OCI-LY3 (cell line): ENCODE results near the gene FAM161B.
"Not testable (repeated sequence)": the region's sequence is repeated elsewhere in the genome, so short reads cannot be mapped to it uniquely, and the experiment has no call there.

Source experiments
- H2AFZ ChIP-seq: fragments of 200-600, 300-600 bp; shearing (Covaris generic); 2 replicates; pipeline ENCODE4 v1.6.0; 2014; ENCODE audit warnings: antibody characterized with exemption, low read depth, low read length
- H3K27ac ChIP-seq: fragments of 200-600, 300-600 bp; sonication (generic); 2 replicates; pipeline ENCODE4 v1.5.1; 2014; ENCODE audit warnings: mild to moderate bottlenecking, low read length, moderate library complexity, mixed read lengths
- H3K27me3 ChIP-seq: fragments of 200-600, 300-600 bp; sonication (generic); 2 replicates; pipeline ENCODE4 v1.6.1; 2014; ENCODE audit warnings: low read depth, low read length, mixed read lengths
- H3K36me3 ChIP-seq: fragments of 200-600, 300-600 bp; sonication (generic); replicated peaks from 2 replicates; pipeline ENCODE3; 2014; ENCODE audit warnings: low read depth, low read length, mixed read lengths
- H3K4me1 ChIP-seq: fragments of 300-600, 200-600 bp; sonication (generic); 2 replicates; pipeline ENCODE4 v1.6.1; 2014; ENCODE audit warnings: low read length, mixed read lengths
- H3K4me2 ChIP-seq: fragments of 200-600, 300-600 bp; sonication (generic); 2 replicates; pipeline ENCODE4 v1.6.1; 2014; ENCODE audit warnings: low read length, mixed read lengths
- H3K4me3 ChIP-seq: fragments of 300-600, 200-600 bp; sonication (generic); 2 replicates; pipeline ENCODE4 v1.5.1; 2014; ENCODE audit warnings: antibody characterized with exemption, mild to moderate bottlenecking, low read length, moderate library complexity
- H3K79me2 ChIP-seq: fragments of 300-600, 200-600 bp; shearing (Covaris generic); 2 replicates; pipeline ENCODE4 v1.6.1; 2014; ENCODE audit warnings: mild to moderate bottlenecking, low read length, mixed read lengths
- H3K9ac ChIP-seq: fragments of 300-600, 200-600 bp; shearing (Covaris generic); 2 replicates; pipeline ENCODE4 v1.6.0; 2014; ENCODE audit warnings: mild to moderate bottlenecking, low read length, moderate library complexity
- H3K9me3 ChIP-seq: fragments of 200-600, 300-600 bp; shearing (Covaris generic); 2 replicates; pipeline ENCODE4 v1.6.1; 2014; ENCODE audit warnings: low read length, mixed read lengths; ENCODE audit not compliant: insufficient read depth
- H4K20me1 ChIP-seq: fragments of 200-600, 300-600 bp; sonication (generic); 2 replicates; pipeline ENCODE4 v1.6.1; 2016; ENCODE audit warnings: low read length, mixed read lengths; ENCODE audit not compliant: insufficient read depth
- EZH2phosphoT487 ChIP-seq: fragments of 200-600 bp; shearing (Covaris generic); IDR thresholded peaks from 2 replicates; pipeline ENCODE4 v1.6.1; 2018; ENCODE audit warnings: antibody characterized with exemption, mixed run types, low read depth
- TF ChIP-seq, protein P1 (sequence below): fragments of 200-600, 300-600 bp; sonication (generic); IDR thresholded peaks from 2 replicates; pipeline ENCODE4 v1.5.1; 2014; ENCODE audit warnings: antibody characterized with exemption, low read length, low read depth

The FAM161B gene

DNA sequence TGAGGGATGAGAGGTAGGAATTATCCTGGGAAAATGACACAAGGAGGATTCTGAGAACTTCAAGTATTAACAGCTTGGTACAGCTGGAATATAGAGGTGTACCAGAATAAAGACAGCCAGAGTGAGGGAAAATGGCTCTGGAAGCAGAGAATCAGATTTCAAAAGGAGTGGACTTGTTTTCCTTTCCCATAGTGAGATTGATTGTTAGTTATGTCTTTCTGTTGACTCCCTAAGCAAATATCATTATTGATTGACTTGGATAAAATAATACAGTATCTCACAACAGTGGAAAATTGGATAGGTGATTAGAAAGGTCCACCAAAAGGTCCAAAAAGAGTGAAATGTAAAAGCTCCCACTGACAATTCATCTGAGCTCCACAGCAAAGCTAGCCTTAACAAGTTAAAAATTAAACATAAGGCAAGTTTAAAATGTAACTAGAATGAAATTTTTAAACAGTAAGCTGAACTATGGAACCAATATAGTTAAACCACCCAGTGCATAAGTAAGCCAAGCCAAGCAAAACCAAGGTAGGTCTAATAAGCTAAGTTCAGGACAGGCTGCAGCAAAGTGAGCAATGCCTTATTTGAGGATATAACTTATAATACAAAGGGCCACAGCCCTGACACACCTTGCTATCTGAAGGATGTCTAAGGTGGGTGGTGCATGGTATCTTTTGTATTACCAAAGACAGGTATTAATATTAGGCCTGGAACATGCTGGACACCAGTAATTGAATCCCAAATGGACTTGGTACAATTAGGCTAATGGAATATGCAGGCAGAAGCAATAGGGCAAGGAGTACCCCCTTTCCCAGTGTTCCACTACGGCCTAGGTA is 47.4 kb upstream of the FAM161B start:
- no peak overlapping the region for H3K27ac ChIP-seq
- TF ChIP-seq, protein P1, sequence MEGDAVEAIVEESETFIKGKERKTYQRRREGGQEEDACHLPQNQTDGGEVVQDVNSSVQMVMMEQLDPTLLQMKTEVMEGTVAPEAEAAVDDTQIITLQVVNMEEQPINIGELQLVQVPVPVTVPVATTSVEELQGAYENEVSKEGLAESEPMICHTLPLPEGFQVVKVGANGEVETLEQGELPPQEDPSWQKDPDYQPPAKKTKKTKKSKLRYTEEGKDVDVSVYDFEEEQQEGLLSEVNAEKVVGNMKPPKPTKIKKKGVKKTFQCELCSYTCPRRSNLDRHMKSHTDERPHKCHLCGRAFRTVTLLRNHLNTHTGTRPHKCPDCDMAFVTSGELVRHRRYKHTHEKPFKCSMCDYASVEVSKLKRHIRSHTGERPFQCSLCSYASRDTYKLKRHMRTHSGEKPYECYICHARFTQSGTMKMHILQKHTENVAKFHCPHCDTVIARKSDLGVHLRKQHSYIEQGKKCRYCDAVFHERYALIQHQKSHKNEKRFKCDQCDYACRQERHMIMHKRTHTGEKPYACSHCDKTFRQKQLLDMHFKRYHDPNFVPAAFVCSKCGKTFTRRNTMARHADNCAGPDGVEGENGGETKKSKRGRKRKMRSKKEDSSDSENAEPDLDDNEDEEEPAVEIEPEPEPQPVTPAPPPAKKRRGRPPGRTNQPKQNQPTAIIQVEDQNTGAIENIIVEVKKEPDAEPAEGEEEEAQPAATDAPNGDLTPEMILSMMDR, result no peak
- no peak for TF ChIP-seq EZH2phosphoT487

DNA sequence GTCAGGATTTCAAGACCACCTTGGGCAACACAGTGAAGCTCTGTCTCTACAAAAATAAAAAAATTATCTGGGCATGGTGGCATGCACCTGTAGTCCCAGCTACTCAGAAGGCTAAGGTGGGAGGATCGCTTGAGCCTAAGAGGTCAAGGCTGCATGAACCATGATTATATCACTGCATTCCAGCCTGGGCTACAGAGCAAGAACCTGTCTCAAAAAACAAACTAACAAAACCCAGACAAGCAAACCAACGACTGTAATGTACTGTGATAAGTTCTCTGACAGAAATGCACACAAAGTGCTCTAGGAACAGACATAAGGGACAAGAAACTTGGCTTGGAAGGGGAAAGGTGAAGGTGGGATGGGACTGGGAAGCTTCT is 46.8 kb upstream of the FAM161B start:
- no peaks in the 10 kb centered on the region for H3K79me2 ChIP-seq
- no peak overlapping the region for H3K4me2 ChIP-seq
- H3K36me3 ChIP-seq, result no peaks in the 10 kb centered on the region
- no peak overlapping the region for H3K27ac ChIP-seq
- no peaks in the 10 kb centered on the region for H4K20me1 ChIP-seq
- no peak for TF ChIP-seq EZH2phosphoT487
- TF ChIP-seq, protein P1, result no peak
- no peak overlapping the region for H2AFZ ChIP-seq
- H3K9ac ChIP-seq, result no peak overlapping the region
- H3K4me3 ChIP-seq, result no peak overlapping the region
- no peaks in the 10 kb centered on the region for H3K27me3 ChIP-seq
- H3K4me1 ChIP-seq, result no peaks in the 10 kb centered on the region
- H3K9me3 ChIP-seq, result no peaks in the 10 kb centered on the region

More for the DNA sequence above, 47.4 kb upstream of the FAM161B start:
- H3K9me3 ChIP-seq, result no peaks in the 10 kb centered on the region
- H3K4me2 ChIP-seq, result no peak overlapping the region
- no peaks in the 10 kb centered on the region for H3K36me3 ChIP-seq
- no peak overlapping the region for H3K4me3 ChIP-seq
- no peaks in the 10 kb centered on the region for H3K4me1 ChIP-seq
- H3K27me3 ChIP-seq, result no peaks in the 10 kb centered on the region
- no peaks in the 10 kb centered on the region for H3K79me2 ChIP-seq
- H4K20me1 ChIP-seq, result no peaks in the 10 kb centered on the region
- no peak overlapping the region for H3K9ac ChIP-seq
- H2AFZ ChIP-seq, result no peak overlapping the region

GRCh38 chr14:73995977-73996378 is 46.1 kb upstream of the FAM161B start:
- no peaks in the 10 kb centered on the region for H3K27me3 ChIP-seq
- no peaks in the 10 kb centered on the region for H3K4me1 ChIP-seq
- H3K4me2 ChIP-seq, result no peak overlapping the region
- no peak overlapping the region for H2AFZ ChIP-seq
- H3K36me3 ChIP-seq, result no peaks in the 10 kb centered on the region
- H3K79me2 ChIP-seq, result no peaks in the 10 kb centered on the region
- H4K20me1 ChIP-seq, result no peaks in the 10 kb centered on the region
- no peaks in the 10 kb centered on the region for H3K9me3 ChIP-seq
- H3K4me3 ChIP-seq, result no peak overlapping the region
- H3K9ac ChIP-seq, result no peak overlapping the region
- no peak overlapping the region for H3K27ac ChIP-seq
- no peak for TF ChIP-seq EZH2phosphoT487
- TF ChIP-seq, protein P1, result no peak

- not testable (repeated sequence) for H3K36me3 ChIP-seq, H3K4me3 ChIP-seq, H3K4me1 ChIP-seq, H3K9ac ChIP-seq, H3K9me3 ChIP-seq, H3K4me2 ChIP-seq, H2AFZ ChIP-seq, H3K27me3 ChIP-seq, H3K27ac ChIP-seq, H3K79me2 ChIP-seq, H4K20me1 ChIP-seq
Measured at GRCh38 chr14:73994926-73995325, 45.0 kb upstream of the FAM161B start.
